IMR-90 (cell line): ENCODE measurements around the gene RERE.

Experiments
- POLR2A ChIP-seq: IDR thresholded peaks from 2 replicates; pipeline ENCODE4 v1.6.1; 2012; ENCODE audit warnings: mild to moderate bottlenecking, low read depth, low read length
- RFX5 ChIP-seq: IDR thresholded peaks from 2 replicates; pipeline ENCODE4 v1.8.0; 2012; ENCODE audit warnings: low read depth, mild to moderate bottlenecking, low read length, moderate library complexity
- TF ChIP-seq, protein P1 (sequence below): conservative IDR thresholded peaks from 2 replicates; pipeline ENCODE4 v1.5.1; 2012; ENCODE audit warnings: mild to moderate bottlenecking, low read depth, low read length, improper control_type of control experiment

DNA sequence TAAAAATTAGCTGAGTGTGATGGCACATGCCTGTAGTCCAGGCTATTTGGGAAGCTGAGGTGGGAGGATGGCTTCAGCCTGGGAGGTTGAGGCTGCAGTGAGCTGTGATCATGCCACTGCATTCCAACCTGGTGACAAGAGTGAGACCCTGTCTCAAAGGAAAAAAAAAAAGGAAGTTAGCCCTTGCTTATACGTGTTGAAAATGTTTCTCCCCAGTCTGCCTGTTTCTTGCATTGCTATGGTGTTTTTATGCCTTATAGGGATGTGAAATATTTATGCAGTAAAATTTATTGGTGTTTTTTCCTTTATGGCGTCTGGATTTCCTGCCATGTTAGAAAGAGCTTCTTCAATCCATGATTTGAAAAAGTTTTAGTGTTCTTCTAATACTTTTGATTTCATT lies 3.6 kb upstream of the RERE start:
- TF ChIP-seq POLR2A (no peak), RFX5 (no peak)
- TF ChIP-seq, protein P1, sequence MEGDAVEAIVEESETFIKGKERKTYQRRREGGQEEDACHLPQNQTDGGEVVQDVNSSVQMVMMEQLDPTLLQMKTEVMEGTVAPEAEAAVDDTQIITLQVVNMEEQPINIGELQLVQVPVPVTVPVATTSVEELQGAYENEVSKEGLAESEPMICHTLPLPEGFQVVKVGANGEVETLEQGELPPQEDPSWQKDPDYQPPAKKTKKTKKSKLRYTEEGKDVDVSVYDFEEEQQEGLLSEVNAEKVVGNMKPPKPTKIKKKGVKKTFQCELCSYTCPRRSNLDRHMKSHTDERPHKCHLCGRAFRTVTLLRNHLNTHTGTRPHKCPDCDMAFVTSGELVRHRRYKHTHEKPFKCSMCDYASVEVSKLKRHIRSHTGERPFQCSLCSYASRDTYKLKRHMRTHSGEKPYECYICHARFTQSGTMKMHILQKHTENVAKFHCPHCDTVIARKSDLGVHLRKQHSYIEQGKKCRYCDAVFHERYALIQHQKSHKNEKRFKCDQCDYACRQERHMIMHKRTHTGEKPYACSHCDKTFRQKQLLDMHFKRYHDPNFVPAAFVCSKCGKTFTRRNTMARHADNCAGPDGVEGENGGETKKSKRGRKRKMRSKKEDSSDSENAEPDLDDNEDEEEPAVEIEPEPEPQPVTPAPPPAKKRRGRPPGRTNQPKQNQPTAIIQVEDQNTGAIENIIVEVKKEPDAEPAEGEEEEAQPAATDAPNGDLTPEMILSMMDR, result no peak
